GM21717 (cell line): ENCODE data around the gene LSM10.

ENCODE experiments used
- ATAC-seq: cut with Tn5 transposase; IDR thresholded peaks from one replicate; pipeline ENCODE4 v1.9.1; 2021; ENCODE audit warnings: mild to moderate bottlenecking, moderate library complexity; ENCODE audit not compliant: unreplicated experiment

The LSM10 gene

GRCh38 chr1:36354486-36354885 lies 43.2 kb downstream of the LSM10 start:
- ATAC-seq = no peak

- no peak for ATAC-seq
Measured at GRCh38 chr1:36352910-36353878, 44.5 kb downstream of the LSM10 start.

DNA sequence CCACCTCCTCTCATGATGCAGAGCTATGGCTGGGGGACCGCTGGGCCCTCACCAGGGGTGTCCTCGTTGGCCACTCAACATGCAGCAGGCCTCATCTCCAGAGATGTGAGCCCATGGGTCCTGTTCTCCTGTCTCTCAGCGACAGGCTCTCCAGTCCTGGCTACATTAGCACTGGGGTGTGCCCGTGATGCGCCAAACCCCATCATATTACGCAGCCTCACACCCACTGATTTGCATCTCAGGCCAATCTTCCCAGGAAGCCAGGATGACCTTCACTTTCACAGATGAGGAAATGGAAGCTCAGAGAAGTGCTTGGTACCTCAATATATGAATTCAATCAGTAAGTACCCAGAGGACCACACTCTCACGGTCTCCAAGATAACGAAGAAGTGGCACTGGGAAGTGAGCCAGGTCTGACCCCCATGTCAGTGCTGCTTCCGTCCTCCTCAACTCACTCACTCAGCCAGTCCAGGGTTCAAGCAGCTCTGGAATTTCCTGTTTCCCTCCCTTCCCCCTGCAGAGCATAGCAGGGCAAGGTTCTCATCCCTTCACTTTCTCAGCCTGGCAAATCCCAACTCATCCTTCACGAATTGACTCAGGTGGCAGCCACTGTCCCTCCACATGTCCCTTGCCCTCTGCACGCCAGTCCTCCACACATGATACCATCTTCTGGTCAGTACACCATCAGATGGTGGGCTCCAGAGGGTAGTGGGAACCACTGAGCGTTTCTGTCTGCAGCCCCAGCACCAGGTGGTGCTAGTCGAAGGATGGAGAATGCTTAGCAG lies 45.4 kb downstream of the LSM10 start:
- ATAC-seq = no peak

GRCh38 chr1:36351227-36351977 lies 46.3 kb downstream of the LSM10 start:
- ATAC-seq = no peak

- no peak for ATAC-seq
Measured at GRCh38 chr1:36350659-36351226, 47.0 kb downstream of the LSM10 start.

GRCh38 chr1:36349839-36350238 lies 47.9 kb downstream of the LSM10 start:
- ATAC-seq = no peak

- ATAC-seq = peak; percentile 70
Measured at GRCh38 chr1:36349241-36349671, 48.5 kb downstream of the LSM10 start.

DNA sequence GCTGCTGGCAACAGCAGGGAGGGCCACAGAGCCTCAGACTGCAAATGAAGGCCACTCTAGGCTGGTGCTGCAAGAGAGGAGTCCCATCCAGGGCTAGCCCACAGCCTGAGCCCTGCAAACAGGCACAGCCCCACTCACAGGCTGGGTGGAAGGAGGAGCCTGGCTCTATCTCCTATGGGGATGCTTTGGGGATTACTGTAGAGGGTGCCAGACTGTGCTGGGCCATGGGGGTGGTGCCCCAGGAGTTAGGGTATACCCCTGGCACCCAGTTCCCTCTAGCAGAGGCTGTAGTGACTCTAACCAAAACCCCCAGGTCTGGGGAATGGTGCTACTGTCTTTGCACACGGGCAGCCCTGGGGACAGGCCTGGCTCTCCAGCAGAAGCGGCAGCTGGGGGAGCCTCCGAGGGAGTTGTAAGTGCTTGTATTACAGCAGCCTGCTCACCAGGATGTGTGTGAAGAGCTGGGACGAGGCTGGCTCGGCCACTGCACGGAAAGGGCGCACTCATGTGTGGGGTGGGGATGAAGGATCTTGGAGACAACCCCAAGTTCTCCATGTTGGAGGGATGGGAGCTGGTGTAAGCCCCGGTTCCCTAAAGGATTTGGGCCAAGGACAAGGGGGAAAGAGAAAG lies 50.9 kb downstream of the LSM10 start:
- no peak for ATAC-seq

DNA sequence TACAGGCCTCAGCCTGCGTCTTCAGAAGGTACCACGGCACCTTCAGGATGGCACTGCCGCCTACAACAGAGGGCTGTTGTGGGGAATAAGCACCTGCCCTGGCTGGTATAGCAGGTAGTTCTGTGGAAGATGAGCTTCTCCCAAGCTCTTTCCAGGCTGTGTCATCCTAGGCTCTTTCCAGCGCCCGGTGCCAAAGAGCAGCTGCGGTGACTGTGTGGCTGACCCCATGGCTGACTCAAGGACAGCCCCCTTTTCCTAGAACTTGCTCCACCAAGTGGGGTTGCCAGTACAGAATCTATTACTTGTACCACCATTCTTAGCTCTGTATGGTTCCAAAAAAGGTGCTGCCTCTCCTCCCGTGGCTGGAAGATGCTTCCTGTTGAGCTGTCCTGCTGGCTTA lies 52.4 kb downstream of the LSM10 start:
- ATAC-seq = no peak

DNA sequence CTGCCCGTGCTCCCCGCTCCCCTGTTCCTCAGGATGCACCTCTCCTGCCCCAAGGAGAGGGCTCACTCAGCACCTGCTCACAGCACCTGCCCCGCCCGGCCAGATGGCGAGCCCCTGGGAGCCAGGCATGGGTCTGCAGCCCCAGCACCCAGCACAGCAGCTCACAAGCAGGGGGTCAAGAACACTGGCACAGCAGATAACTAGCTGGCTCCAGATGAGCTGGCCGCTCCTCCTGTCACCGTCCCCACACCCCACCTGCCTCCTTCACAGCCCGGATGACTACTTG lies 53.4 kb downstream of the LSM10 start:
- ATAC-seq = no peak

DNA sequence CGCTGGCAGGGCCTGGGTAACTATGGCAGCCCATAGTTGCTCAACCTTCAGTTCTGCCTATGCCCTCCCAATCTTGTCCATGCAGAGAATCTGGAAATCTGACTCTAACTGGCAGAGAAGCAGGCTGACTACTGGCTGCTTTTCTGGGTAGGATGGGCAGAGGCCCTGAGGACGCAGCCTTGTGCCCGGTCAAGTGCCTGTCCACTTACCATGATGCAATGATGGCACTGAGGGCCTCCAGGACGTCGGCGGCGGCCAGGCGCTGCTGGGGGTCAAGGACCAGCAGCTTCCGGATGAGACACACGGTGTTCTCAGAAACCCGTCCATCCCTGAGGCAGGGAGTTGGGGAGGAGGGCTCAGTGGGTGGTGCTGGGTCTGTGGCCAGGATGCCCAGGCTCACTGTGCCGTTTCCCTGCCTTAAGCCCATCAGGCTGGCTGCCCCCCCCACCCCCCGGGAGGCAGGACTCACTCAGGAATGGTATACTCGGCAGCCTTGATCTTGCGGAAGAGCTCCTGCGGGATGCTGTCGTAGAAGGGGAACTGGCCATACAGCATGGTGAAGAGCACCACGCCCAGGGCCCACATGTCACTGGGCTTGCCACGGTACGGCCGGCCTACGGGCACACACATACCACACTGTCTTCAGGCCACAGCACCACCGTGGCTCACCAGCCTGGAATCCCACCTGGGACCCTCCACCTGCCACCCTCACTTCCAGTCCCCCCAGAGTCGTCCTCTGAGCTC lies 53.9 kb downstream of the LSM10 start:
- no peak for ATAC-seq
